Endothelial cell of umbilical vein (primary cell): ENCODE data around the gene TEKT5.

Source experiments
- EZH2 ChIP-seq: IDR thresholded peaks from 2 replicates; pipeline ENCODE4 v1.6.1; 2012; ENCODE audit warnings: borderline replicate concordance, low read depth, mild to moderate bottlenecking, moderate library complexity, low read length, inconsistent platforms; ENCODE audit not compliant: severe bottlenecking
- TF ChIP-seq, protein P1 (sequence below), 2 donors: IDR thresholded peaks; 1 replicate in 1 of 2; 2 replicates in 1 of 2; pipeline ENCODE4 v1.5.1; 2011; ENCODE audit warnings: low read length in 2 of 2, mild to moderate bottlenecking in 2 of 2, moderate library complexity in 2 of 2, control low read depth in 1 of 2, inconsistent platforms in 1 of 2, low read depth in 1 of 2; ENCODE audit not compliant: insufficient read depth in 1 of 2; ENCODE audit errors: extremely low read depth in 1 of 2

GRCh38 chr16:10597187-10597601 lies 97.5 kb downstream of the TEKT5 start:
- TF ChIP-seq EZH2 = no peak
- TF ChIP-seq, protein P1, sequence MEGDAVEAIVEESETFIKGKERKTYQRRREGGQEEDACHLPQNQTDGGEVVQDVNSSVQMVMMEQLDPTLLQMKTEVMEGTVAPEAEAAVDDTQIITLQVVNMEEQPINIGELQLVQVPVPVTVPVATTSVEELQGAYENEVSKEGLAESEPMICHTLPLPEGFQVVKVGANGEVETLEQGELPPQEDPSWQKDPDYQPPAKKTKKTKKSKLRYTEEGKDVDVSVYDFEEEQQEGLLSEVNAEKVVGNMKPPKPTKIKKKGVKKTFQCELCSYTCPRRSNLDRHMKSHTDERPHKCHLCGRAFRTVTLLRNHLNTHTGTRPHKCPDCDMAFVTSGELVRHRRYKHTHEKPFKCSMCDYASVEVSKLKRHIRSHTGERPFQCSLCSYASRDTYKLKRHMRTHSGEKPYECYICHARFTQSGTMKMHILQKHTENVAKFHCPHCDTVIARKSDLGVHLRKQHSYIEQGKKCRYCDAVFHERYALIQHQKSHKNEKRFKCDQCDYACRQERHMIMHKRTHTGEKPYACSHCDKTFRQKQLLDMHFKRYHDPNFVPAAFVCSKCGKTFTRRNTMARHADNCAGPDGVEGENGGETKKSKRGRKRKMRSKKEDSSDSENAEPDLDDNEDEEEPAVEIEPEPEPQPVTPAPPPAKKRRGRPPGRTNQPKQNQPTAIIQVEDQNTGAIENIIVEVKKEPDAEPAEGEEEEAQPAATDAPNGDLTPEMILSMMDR (IDR thresholded peaks at IDR 0.05; ENCODE audit: extremely low read depth in 1 of 2, insufficient read depth in 1 of 2, low read depth in 1 of 2, low read length in 2 of 2) = no peak
